ENCODE data around the gene ENTPD2.

- no peak for TF ChIP-seq EZH2 (IDR thresholded peaks at IDR 0.05; ENCODE audit: low read depth)
- TF ChIP-seq CTCF (conservative IDR thresholded peaks at IDR 0.05): no peak
Measured at GRCh38 chr9:137027369-137028262, 26.2 kb downstream of the ENTPD2 start, which contains the start of gene ABCA2.

Data from PC-9 (cell line).